H1 (cell line): ENCODE data around the gene GMNN. TPM values are rescaled to one million over a fixed set of nuclear protein-coding genes. Genes with fewer than 3 reads are reported as not detected.

Experiments
- CEBPB ChIP-seq: IDR thresholded peaks from 2 replicates; pipeline ENCODE4 v1.6.1; 2012; ENCODE audit warnings: low read depth, low read length
- JUN ChIP-seq: IDR thresholded peaks from 2 replicates; pipeline ENCODE4 v1.6.1; 2011; ENCODE audit warnings: low read depth, mild to moderate bottlenecking, improper control_type of control experiment, low read length
- NRF1 ChIP-seq: IDR thresholded peaks from 2 replicates; pipeline ENCODE4 v1.6.1; 2011; ENCODE audit warnings: mild to moderate bottlenecking, low read depth, low read length, improper control_type of control experiment
- SP1 ChIP-seq: IDR thresholded peaks from 2 replicates; pipeline ENCODE4 v1.6.1; 2011; ENCODE audit warnings: low read depth, low read length
- polyA plus RNA-seq, 7 experiments: library from polyadenylated mRNA; depleted of rRNA in 3 of 7; stranded (reverse) in 5 of 7; unstranded in 2 of 7; fragments of >200 nt in 5 of 7; fragments of 200-250 nt in 2 of 7; gene quantifications; 1 replicate in 5 of 7; 2 replicates in 1 of 7; 4 replicates in 1 of 7; pipeline versions ENCODE4 v1.2.1 to v1.2.3, GENCODE V29; 2011 to 2013; ENCODE audit warnings: missing spikeins in 2 of 7, mixed read lengths in 2 of 7
- total RNA-seq: library from RNA; stranded (reverse); fragmentation: NEBNext Ultra II Directional; extraction: Animal tissue kit (Norgen Biotek cat#: 25700); gene quantifications from 2 replicates; pipeline ENCODE4 v1.2.1, GENCODE V29; 2021
- TF ChIP-seq, protein P1 (sequence below): IDR thresholded peaks from 2 replicates; pipeline ENCODE4 v1.6.1; 2011; ENCODE audit warnings: low read depth, mild to moderate bottlenecking, low read length; ENCODE audit not compliant: insufficient read depth

The GMNN gene
- total and polyA plus RNA-seq, 2 of the 8 experiments (the other 6 are each of a cell fraction or from before 2014, with no cell fraction given): 65.9 to 101 TPM

DNA sequence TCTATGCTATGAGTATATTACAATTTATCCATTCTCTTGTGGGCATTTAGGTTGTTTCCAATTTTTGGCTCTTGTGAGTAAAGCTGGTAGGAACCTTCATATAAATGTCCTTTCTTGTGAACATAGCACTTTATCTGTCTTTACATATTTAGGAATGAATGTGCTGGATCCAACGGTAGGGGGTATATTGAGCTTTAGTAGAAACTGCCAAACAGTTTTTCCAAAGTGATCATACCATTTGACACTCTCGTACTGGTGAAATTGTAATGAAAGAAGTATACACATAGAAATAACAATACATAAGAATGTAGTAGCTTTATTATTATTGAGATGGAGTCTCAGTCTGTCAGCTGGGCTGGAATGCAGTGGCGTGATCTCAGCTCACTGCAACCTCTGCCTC lies 54.9 kb downstream of the GMNN start (continued):
- TF ChIP-seq NRF1 (no peak), JUN (no peak), SP1 (no peak), CEBPB (no peak)
- TF ChIP-seq, protein P1, sequence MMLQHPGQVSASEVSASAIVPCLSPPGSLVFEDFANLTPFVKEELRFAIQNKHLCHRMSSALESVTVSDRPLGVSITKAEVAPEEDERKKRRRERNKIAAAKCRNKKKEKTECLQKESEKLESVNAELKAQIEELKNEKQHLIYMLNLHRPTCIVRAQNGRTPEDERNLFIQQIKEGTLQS: no peak
